RPMI8226 (cell line): ENCODE data around the gene COL4A2.

Experiments used
- DNase-seq: peaks from one replicate; pipeline ENCODE4 v3.0.0-alpha.2; 2015

The COL4A2 gene

GRCh38 chr13:110359840-110360301 lies 52.8 kb downstream of the COL4A2 start:
- DNase-seq: no peak

- no peak for DNase-seq
Observed at GRCh38 chr13:110360598-110360997, 53.5 kb downstream of the COL4A2 start.

- DNase-seq: no peak
Observed at GRCh38 chr13:110361365-110361911, 54.4 kb downstream of the COL4A2 start.

- no peak for DNase-seq
Observed at GRCh38 chr13:110363010-110363409, 55.9 kb downstream of the COL4A2 start.

GRCh38 chr13:110364081-110364480 lies 57.0 kb downstream of the COL4A2 start:
- no peak for DNase-seq

GRCh38 chr13:110365876-110366275 lies 58.8 kb downstream of the COL4A2 start:
- DNase-seq: no peak

- DNase-seq: no peak
Observed at GRCh38 chr13:110366733-110367132, 59.6 kb downstream of the COL4A2 start.

- no peak for DNase-seq
Observed at GRCh38 chr13:110367620-110368019, 60.5 kb downstream of the COL4A2 start.

GRCh38 chr13:110368408-110368807 lies 61.3 kb downstream of the COL4A2 start:
- DNase-seq: no peak

- DNase-seq: no peak
Observed at GRCh38 chr13:110369400-110369799, 62.3 kb downstream of the COL4A2 start.

GRCh38 chr13:110371550-110372465 lies 64.7 kb downstream of the COL4A2 start:
- no peak for DNase-seq

- no peak for DNase-seq
Observed at GRCh38 chr13:110372676-110373075, 65.6 kb downstream of the COL4A2 start.

GRCh38 chr13:110373617-110374016 lies 66.5 kb downstream of the COL4A2 start:
- no peak for DNase-seq

- DNase-seq: no peak
Observed at GRCh38 chr13:110374431-110375370, 67.6 kb downstream of the COL4A2 start.

- DNase-seq: no peak
Observed at GRCh38 chr13:110376120-110376519, 69.0 kb downstream of the COL4A2 start.

GRCh38 chr13:110377178-110377825 lies 70.2 kb downstream of the COL4A2 start:
- DNase-seq: no peak

- no peak for DNase-seq
Observed at GRCh38 chr13:110377826-110378201, 70.7 kb downstream of the COL4A2 start.

- no peak for DNase-seq
Observed at GRCh38 chr13:110379358-110379757, 72.3 kb downstream of the COL4A2 start.

- no peak for DNase-seq
Observed at GRCh38 chr13:110379905-110380341, 72.8 kb downstream of the COL4A2 start.

- DNase-seq: no peak
Observed at GRCh38 chr13:110380359-110381028, 73.4 kb downstream of the COL4A2 start.

- no peak for DNase-seq
Observed at GRCh38 chr13:110381029-110381360, 73.9 kb downstream of the COL4A2 start.

GRCh38 chr13:110382229-110382628 lies 75.1 kb downstream of the COL4A2 start:
- DNase-seq: no peak
